NCI-H526 treated with DMSO at 0.1 percent for 48 hours (cell line): Measurements from ENCODE around the gene DBF4.
"Not testable (repeated sequence)": the region's sequence is repeated elsewhere in the genome, so short reads cannot be mapped to it uniquely, and the experiment has no call there.

Experiments
- DNase-seq: peaks from one replicate; lab custom pipeline; 2025; lab: John Stamatoyannopoulos, UW

The DBF4 gene

DNA sequence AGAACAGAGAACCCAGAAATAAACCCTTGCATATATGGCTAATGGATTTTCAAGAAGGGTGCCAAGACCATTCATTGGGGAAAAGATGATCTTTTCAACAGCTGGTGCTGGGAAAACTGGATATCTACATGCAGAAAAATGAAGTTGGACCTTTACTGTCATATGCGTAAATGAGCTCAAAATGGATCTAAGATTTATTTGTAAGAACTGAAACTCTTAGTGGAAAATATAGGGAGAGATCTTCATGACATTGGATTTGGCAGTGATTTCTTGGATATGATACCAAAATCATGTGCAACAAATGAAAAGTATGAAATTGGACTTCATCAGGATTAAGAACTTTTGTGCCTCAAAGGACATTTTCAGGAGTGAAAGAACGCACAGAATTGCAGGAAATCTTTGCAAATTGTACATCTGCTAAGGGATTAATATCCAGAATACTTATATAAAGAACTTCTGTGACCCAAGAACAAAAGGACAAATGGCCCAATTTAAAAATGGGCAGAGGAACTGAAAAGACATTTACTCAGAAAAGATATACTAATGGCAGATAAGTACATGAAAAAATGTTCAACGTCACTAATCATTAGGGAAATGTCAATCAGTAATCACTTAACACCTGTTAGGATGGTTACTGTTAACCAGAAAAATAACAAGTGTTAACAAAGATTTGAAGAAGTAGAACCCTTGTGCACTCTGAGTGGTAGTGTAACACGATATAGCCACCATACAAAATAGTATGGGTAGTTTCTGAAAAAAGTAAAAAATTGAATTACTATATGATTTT, 6.1 kb downstream of the DBF4 start:
- no peak for DNase-seq

- no peak for DNase-seq
These were observed 8.7 kb downstream of the DBF4 start for GRCh38 chr7:87885018-87885417.

GRCh38 chr7:87886875-87887274, 10.6 kb downstream of the DBF4 start:
- DNase-seq: peak; percentile 18

DNA sequence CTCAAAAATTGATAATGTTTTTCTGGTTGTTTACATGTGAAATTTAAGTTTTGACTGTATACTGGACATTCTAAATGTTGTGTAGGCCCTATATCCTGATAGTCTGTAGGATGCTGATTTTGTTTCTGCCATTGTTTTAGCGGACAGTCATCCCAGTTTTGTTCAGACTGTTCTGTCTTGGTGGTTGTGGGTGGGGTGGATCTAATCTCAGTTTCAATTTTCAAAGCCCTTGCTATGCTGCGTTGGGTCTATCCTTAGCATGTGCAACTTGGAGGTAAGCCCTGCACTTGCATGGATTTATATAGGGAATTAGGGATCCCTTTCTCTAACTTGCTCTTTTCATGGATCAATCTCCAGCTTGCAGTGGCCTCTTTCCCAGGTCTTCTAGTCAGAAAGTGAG, 19.1 kb downstream of the DBF4 start:
- no peak for DNase-seq

DNA sequence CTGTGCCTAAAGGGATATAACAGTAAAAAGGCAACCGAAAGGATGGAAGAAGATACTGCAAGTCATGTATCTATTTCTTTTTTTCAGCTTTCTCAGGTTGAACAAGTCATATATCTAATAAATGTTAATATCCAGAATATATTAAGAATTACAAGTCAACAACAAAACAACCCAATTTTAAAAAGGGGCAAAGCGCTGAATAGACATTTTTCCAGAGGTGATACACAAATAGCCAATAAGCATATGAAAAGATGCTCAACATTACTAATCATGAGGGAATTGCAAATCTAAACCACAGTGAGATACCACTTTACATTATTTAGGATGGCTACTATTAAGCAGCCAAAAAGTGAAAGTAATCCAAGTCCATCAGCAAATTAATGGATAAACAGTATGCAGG, 23.0 kb downstream of the DBF4 start:
- DNase-seq: no peak

DNA sequence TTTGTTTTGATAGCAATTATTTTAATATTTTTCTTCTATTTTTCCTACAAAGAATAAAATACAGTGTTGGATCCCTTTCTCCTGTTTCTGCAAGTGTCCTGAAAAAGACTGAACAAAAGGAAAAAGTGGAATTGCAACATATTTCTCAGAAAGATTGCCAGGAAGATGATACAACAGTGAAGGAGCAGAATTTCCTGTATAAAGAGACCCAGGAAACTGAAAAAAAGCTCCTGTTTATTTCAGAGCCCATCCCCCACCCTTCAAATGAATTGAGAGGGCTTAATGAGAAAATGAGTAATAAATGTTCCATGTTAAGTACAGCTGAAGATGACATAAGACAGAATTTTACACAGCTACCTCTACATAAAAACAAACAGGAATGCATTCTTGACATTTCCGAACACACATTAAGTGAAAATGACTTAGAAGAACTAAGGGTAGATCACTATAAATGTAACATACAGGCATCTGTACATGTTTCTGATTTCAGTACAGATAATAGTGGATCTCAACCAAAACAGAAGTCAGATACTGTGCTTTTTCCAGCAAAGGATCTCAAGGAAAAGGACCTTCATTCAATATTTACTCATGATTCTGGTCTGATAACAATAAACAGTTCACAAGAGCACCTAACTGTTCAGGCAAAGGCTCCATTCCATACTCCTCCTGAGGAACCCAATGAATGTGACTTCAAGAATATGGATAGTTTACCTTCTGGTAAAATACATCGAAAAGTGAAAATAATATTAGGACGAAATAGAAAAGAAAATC, 31.0 kb downstream of the DBF4 start:
- not testable (repeated sequence) for DNase-seq

DNA sequence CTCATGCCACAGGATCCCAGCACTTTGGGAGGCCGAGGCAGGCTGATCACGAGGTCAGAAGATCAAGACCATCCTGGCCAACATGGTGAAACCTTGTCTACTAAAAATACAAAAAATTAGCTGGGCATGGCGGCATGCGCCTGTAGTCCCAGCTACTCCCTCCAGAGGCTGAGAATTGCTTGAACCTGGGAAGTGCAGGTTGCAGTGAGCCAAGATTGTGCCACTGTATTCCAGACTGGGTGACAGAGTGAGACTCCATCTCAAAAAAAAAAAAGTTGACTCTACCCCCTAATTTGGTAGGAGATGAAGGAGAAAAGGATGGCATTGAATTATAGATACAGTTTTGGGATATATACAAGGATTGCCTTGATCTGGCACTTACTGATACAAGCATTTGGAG, 32.5 kb downstream of the DBF4 start:
- DNase-seq: not testable (repeated sequence)

GRCh38 chr7:87912121-87912520, 35.8 kb downstream of the DBF4 start:
- DNase-seq: no peak

GRCh38 chr7:87918740-87919139, 42.4 kb downstream of the DBF4 start:
- peak; percentile 42 for DNase-seq

DNA sequence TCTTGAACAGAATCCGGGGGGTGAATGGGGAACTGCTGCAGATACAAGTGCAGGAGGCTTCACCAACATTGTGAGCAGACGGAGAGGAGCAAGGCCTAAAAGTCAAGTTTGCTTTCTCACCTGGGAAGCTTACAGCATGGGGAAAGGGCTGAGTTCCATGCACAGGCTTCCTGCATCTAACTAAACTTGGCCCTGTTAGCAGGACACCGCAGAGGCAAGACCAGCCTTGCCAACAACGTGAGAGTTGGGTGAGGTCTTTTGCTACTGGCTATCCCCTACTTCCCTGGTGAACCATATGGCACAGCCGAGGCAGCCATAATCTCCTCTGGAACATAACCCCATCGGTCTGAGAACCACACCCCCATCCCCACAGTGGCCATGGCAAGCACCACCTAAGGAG, 43.6 kb downstream of the DBF4 start:
- no peak for DNase-seq

- DNase-seq: no peak
These were observed 44.3 kb downstream of the DBF4 start for GRCh38 chr7:87920578-87920977.

- not testable (repeated sequence) for DNase-seq
These were observed 46.6 kb downstream of the DBF4 start for GRCh38 chr7:87922759-87923395.

GRCh38 chr7:87926581-87927461, 50.5 kb downstream of the DBF4 start:
- no peak for DNase-seq

- no peak for DNase-seq
These were observed 57.3 kb downstream of the DBF4 start for GRCh38 chr7:87933605-87933952.

DNA sequence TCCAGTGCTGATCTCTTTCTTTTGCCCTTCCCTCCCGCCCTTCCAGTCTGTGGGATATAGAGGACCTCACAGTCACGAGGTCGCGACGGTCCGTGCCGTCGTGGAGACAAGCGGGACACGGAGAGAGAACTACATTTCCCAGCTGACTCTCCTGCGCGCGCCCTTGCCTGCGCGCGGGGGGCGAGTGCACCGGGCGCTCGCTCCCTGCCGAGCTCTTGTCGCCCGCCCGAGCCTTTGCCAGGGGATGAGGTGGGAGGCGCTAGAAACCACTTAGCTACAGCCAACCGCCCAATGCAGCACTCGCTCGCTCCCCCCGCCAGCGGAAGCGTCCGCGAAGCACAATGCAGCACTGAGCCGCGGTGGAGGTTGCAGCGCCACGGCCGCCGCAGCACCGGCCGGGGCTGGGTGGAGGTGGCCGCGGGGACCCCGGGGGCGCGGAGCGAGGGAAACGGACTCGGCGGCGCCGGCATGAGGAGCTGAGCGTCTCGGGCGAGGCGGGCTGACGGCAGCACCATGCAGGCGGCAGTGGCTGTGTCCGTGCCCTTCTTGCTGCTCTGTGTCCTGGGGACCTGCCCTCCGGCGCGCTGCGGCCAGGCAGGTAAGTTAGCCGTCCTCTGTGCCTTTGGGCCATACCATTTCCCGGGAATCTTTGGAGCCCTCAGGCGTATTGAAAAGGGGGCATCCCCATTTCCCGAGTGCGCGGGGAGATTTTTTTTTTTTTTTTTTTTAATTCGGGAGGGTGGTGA, 57.8 kb downstream of the DBF4 start, which contains the start of gene ADAM22:
ADAM22 (plus strand) TSS at position 299 of the 746 bp plus-strand sequence; CDS start at position 514, 215 bp downstream.
- DNase-seq: peak; percentile 96

DNA sequence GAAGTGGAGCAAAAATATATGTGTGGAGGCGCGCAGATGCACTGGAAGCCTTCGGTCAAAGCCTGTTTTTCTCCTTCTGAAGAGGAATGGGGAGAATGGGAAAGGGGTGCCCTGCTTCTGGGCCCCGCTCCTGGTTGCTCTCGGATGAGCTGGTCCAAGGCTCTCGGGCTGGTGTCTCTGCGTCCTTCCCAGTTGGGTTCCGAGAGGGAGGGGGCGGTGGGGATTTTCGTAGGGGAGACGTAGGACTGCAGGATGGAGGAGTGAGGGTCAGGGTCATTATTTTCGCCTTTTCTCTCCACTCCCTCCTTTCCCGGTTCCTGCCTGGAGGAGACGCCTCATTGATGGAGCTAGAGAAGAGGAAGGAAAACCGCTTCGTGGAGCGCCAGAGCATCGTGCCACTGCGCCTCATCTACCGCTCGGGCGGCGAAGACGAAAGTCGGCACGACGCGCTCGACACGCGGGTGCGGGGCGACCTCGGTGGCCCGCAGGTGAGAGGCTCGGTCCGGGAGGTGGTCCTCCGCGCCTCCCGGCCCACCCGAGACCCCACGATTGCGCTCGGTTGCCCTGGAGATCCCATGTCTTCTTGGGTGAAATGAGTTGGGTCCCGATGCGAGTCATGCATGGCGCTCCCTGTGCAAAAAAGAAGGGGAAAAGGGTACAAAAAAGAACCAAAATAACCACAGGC, 58.5 kb downstream of the DBF4 start:
- DNase-seq: peak; percentile 76

- no peak for DNase-seq
These were observed 59.1 kb downstream of the DBF4 start for GRCh38 chr7:87935384-87935706.

- no peak for DNase-seq
These were observed 64.8 kb downstream of the DBF4 start for GRCh38 chr7:87941138-87941537.

GRCh38 chr7:87944547-87944946, 68.3 kb downstream of the DBF4 start:
- no peak for DNase-seq

DNA sequence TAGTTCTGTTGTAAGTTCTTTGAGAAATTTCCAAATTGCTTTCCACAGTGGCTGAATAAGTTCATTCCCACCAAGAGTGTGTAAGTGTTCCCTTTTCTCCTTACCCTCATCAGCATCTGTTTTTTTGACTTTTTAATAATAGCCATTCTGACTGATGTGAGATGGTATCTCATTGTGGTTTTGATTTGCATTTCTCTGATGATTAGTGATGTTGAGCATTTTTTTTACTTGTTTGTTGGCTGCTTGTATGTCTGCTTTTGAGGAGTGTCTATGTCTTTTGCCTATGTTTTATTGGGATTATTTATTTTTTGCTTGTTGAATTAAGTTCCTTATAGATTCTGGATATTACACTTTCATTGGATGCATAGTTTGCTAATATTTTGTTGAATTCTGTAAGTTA, 69.6 kb downstream of the DBF4 start:
- DNase-seq: not testable (repeated sequence)

- no peak for DNase-seq
These were observed 72.1 kb downstream of the DBF4 start for GRCh38 chr7:87948371-87948770.
